HCT116 (cell line): Measurements from ENCODE around the gene FERMT1. TPM values are rescaled to one million over a fixed set of nuclear protein-coding genes. Genes with fewer than 3 reads are reported as not detected.

Source experiments
- ATAC-seq: fragments of 200-7000 bp; cut with Tn5 transposase; 2 replicates; pipeline ENCODE4 v1.9.1; 2020; ENCODE audit warnings: mild to moderate bottlenecking, moderate library complexity
- BruUV-seq: library from RNA; stranded (reverse); fragments of 400-500 nt; replicated peaks from 2 replicates; lab custom pipeline; 2021; lab: Mats Ljungman, UMichigan
- CTCF ChIA-PET: fragments of 300-600 bp; sonication (Branson Sonifier 250); formaldehyde crosslinking; loops from one replicate; lab custom pipeline; 2021; ENCODE audit warnings: antibody characterized with exemption; lab: Charles Lee
- POLR2A ChIA-PET: fragments of 300-600, 350-600 bp; sonication (Branson Sonifier 250); formaldehyde crosslinking; loops from one replicate; lab custom pipeline; 2021; ENCODE audit warnings: antibody characterized with exemption; lab: Charles Lee
- RAD21 ChIA-PET, 2 experiments: fragments of 300-600 bp; sonication (Branson Sonifier 250); formaldehyde crosslinking; loops; one replicate each; lab custom pipeline; 2023; ENCODE audit warnings: low total read pairs in 2 of 2; ENCODE audit not compliant: uncharacterized antibody in 2 of 2, unreplicated experiment in 2 of 2, low non-redundant PET in 1 of 2; lab: Charles Lee
- DNase-seq: peaks from one replicate; pipeline ENCODE4 v3.0.0-alpha.2; 2010; ENCODE audit warnings: low read depth, low spot score
- H2AFZ ChIP-seq: fragments of 200-600 bp; shearing (Covaris generic), sonication (generic); 2 replicates; pipeline ENCODE4 v1.6.1; 2017; ENCODE audit warnings: low read depth, mixed run types, mixed read lengths, antibody characterized with exemption, low read length; ENCODE audit not compliant: poor library complexity, severe bottlenecking
- H3K27ac ChIP-seq: 2 replicates; pipeline ENCODE4 v1.5.1; 2012; ENCODE audit warnings: low read depth, low read length
- H3K27me3 ChIP-seq: fragments of 200-600 bp; sonication (generic); 2 replicates; pipeline ENCODE4 v1.6.1; 2016; ENCODE audit warnings: mixed run types, low read length, mixed read lengths; ENCODE audit not compliant: insufficient read depth
- H3K36me3 ChIP-seq, 2 experiments: fragments of 200-500 bp in 1 of 2; fragments of 200-600 bp in 1 of 2; sonication (Bioruptor generic) in 1 of 2; sonication (generic) in 1 of 2; 2 replicates each; pipeline versions ENCODE4 v1.5.1 to v1.6.1; 2014 to 2016; ENCODE audit warnings: low read length in 2 of 2, inconsistent platforms in 1 of 2, mixed read lengths in 1 of 2, mixed run types in 1 of 2; ENCODE audit not compliant: insufficient read depth in 2 of 2, control insufficient read depth in 1 of 2
- H3K4me1 ChIP-seq, 2 experiments: fragments of 200-600 bp in 1 of 2; sonication (generic) in 1 of 2; 2 replicates each; pipeline versions ENCODE4 v1.5.1 to v1.6.1; 2012 to 2017; ENCODE audit warnings: low read length in 2 of 2, inconsistent platforms in 1 of 2, mild to moderate bottlenecking in 1 of 2, mixed read lengths in 1 of 2, mixed run types in 1 of 2, moderate library complexity in 1 of 2; ENCODE audit not compliant: insufficient read depth in 2 of 2, control insufficient read depth in 1 of 2
- H3K4me2 ChIP-seq: fragments of 200-600 bp; sonication (generic); 2 replicates; pipeline ENCODE4 v1.6.1; 2017; ENCODE audit warnings: mixed run types, low read length, mixed read lengths
- H3K4me3 ChIP-seq, 2 experiments: fragments of 200-600 bp in 1 of 2; sonication (generic) in 1 of 2; replicated peaks in 1 of 2; 2 replicates each; pipeline ENCODE4 v1.5.1; 2011 to 2016; ENCODE audit warnings: low read length in 2 of 2, control low read depth in 1 of 2, low read depth in 1 of 2, mild to moderate bottlenecking in 1 of 2, mixed read lengths in 1 of 2, mixed run types in 1 of 2
- H3K79me2 ChIP-seq: fragments of 200-600 bp; sonication (generic); 2 replicates; pipeline ENCODE4 v1.6.1; 2017; ENCODE audit warnings: mild to moderate bottlenecking, mixed run types, low read length, moderate library complexity, mixed read lengths; ENCODE audit not compliant: insufficient read depth
- H3K9ac ChIP-seq: fragments of 200-600 bp; sonication (generic); 2 replicates; pipeline ENCODE4 v1.6.1; 2016; ENCODE audit warnings: low read length, mixed read lengths
- H3K9me2 ChIP-seq: fragments of 200-600 bp; sonication (generic), shearing (Covaris generic); 2 replicates; pipeline ENCODE4 v1.6.1; 2017; ENCODE audit warnings: mixed run types, mild to moderate bottlenecking, moderate library complexity; ENCODE audit not compliant: insufficient read depth
- H3K9me3 ChIP-seq, 2 experiments: fragments of 200-500 bp in 1 of 2; fragments of 200-600 bp in 1 of 2; sonication (Bioruptor generic) in 1 of 2; sonication (generic) in 1 of 2; 2 replicates each; pipeline ENCODE4 v1.6.1; 2014 to 2017; ENCODE audit warnings: low read length in 2 of 2, mixed read lengths in 2 of 2, inconsistent platforms in 1 of 2, low read depth in 1 of 2, mild to moderate bottlenecking in 1 of 2, mixed run types in 1 of 2, moderate library complexity in 1 of 2; ENCODE audit not compliant: control insufficient read depth in 1 of 2, insufficient read depth in 1 of 2
- H4K20me1 ChIP-seq: fragments of 200-600 bp; sonication (generic), shearing (Covaris generic); 2 replicates; pipeline ENCODE4 v1.6.1; 2017; ENCODE audit warnings: mixed run types, mild to moderate bottlenecking, moderate library complexity; ENCODE audit not compliant: insufficient read depth
- ATF3 ChIP-seq: IDR thresholded peaks from 2 replicates; pipeline ENCODE4 v1.6.1; 2012
- CBX3 ChIP-seq: IDR thresholded peaks from 2 replicates; pipeline ENCODE4 v1.6.1; 2012; ENCODE audit warnings: low read depth
- CEBPB ChIP-seq: IDR thresholded peaks from 2 replicates; pipeline ENCODE4 v1.6.1; 2012; ENCODE audit warnings: low read depth
- EGR1 ChIP-seq: IDR thresholded peaks from 2 replicates; pipeline ENCODE4 v1.6.1; 2012; ENCODE audit warnings: low read depth
- EZH2 ChIP-seq: fragments of 200-600 bp; sonication (generic); IDR thresholded peaks from 2 replicates; pipeline ENCODE4 v1.6.1; 2017; ENCODE audit warnings: antibody characterized with exemption, mixed run types
- EZH2phosphoT487 ChIP-seq: fragments of 200-600 bp; IDR thresholded peaks from 2 replicates; pipeline ENCODE4 v1.6.1; 2018; ENCODE audit warnings: antibody characterized with exemption, borderline replicate concordance
- JUND ChIP-seq: IDR thresholded peaks from 2 replicates; pipeline ENCODE4 v1.6.1; 2012
- MAX ChIP-seq: IDR thresholded peaks from 2 replicates; pipeline ENCODE4 v1.6.1; 2012
- POLR2AphosphoS5 ChIP-seq: IDR thresholded peaks from 2 replicates; pipeline ENCODE4 v1.6.1; 2011; ENCODE audit warnings: mild to moderate bottlenecking, low read depth, low read length, moderate library complexity
- RAD21 ChIP-seq: IDR thresholded peaks from 2 replicates; pipeline ENCODE4 v1.6.1; 2012; ENCODE audit warnings: low read depth, mild to moderate bottlenecking
- REST ChIP-seq: IDR thresholded peaks from 2 replicates; pipeline ENCODE4 v1.6.1; 2012; ENCODE audit warnings: low read depth
- SIN3A ChIP-seq: IDR thresholded peaks from 2 replicates; pipeline ENCODE4 v1.6.1; 2012; ENCODE audit warnings: low read depth
- SRF ChIP-seq: IDR thresholded peaks from 2 replicates; pipeline ENCODE4 v1.6.1; 2012; ENCODE audit warnings: low read depth
- TCF7L2 ChIP-seq: IDR thresholded peaks from 2 replicates; pipeline ENCODE4 v1.7.0; 2011; ENCODE audit warnings: borderline replicate concordance, inconsistent platforms; ENCODE audit not compliant: insufficient read depth, insufficient read length; ENCODE audit errors: extremely low read depth
- YY1 ChIP-seq: IDR thresholded peaks from 2 replicates; pipeline ENCODE4 v1.6.1; 2011; ENCODE audit warnings: low read length, low read depth, moderate library complexity, mild to moderate bottlenecking; ENCODE audit not compliant: insufficient replicate concordance; ENCODE audit errors: extremely low read depth
- ZBTB33 ChIP-seq: IDR thresholded peaks from 2 replicates; pipeline ENCODE4 v1.6.1; 2011; ENCODE audit warnings: mild to moderate bottlenecking, low read length, moderate library complexity; ENCODE audit not compliant: insufficient replicate concordance; ENCODE audit errors: extremely low read depth
- ZFX ChIP-seq: fragments of 450-650 bp; IDR thresholded peaks from 2 replicates; pipeline ENCODE4 v1.6.1; 2017
- ZNF274 ChIP-seq: fragments of 200-500 bp; sonication (Bioruptor generic); IDR thresholded peaks from 2 replicates; pipeline ENCODE4 v1.6.1; 2014; ENCODE audit warnings: mild to moderate bottlenecking, low read depth, low read length, inconsistent platforms
- intact Hi-C: fragments of 100-400 bp; cut with micrococcal nuclease; formaldehyde crosslinking; loops from 2 replicates; pipeline ENCODE4 v1.10.0; 2022
- total RNA-seq: library from RNA; stranded (reverse); gene quantifications from one replicate; pipeline ENCODE4 v1.2.1, GENCODE V29; 2021; ENCODE audit not compliant: unreplicated experiment

Gene FERMT1
- total RNA-seq, 1 experiment from 2014 or later, result 34.9 TPM

- DNase-seq (no peak), ATAC-seq (no peak)
- no TSS peak for BruUV-seq
- H3K4me1 ChIP-seq, result peaks cover 10 to 15% of the 10 kb centered on the region in 2 experiments
- CTCF ChIA-PET, result no interaction called here
- intact Hi-C loops, result no loop called here
- no peak overlapping the region for H3K27ac ChIP-seq
- H3K27me3 ChIP-seq, result peaks cover 9% of the 10 kb centered on the region; the same call in 1 of the 2 replicates
- no peak overlapping the region for H2AFZ ChIP-seq
- POLR2A ChIA-PET, result no interaction called here
- H3K36me3 ChIP-seq, result no peaks in the 10 kb centered on the region
- no peaks in the 10 kb centered on the region; the same call in 1 of the 2 replicates for H3K9me2 ChIP-seq
- H3K4me2 ChIP-seq, result no peak overlapping the region
- H3K9ac ChIP-seq, result no peak overlapping the region
- no peaks in the 10 kb centered on the region; a peak in 1 of 4 replicates for H3K9me3 ChIP-seq
- no peaks in the 10 kb centered on the region for H3K79me2 ChIP-seq
- TF ChIP-seq REST (no peak), EZH2phosphoT487 (no peak), TCF7L2 (no peak), JUND (no peak), ZBTB33 (no peak), ZNF274 (no peak), SRF (no peak), EZH2 (no peak), CEBPB (no peak), YY1 (no peak), ZFX (no peak), CBX3 (no peak), MAX (no peak), ATF3 (no peak), SIN3A (no peak), POLR2AphosphoS5 (no peak), EGR1 (no peak), RAD21 (no peak)
- H3K4me3 ChIP-seq, result no peak overlapping the region
- no peaks in the 10 kb centered on the region for H4K20me1 ChIP-seq
- RAD21 ChIA-PET, result no interaction called here
These were observed 45.4 kb upstream of the FERMT1 start for GRCh38 chr20:6168204-6168603.
